Mucosa of stomach (tissue), 1 donor: ENCODE results near the gene ARMC2.
"Not testable (repeated sequence)": the region's sequence is repeated elsewhere in the genome, so short reads cannot be mapped to it uniquely, and the experiment has no call there.

Source experiments
- H3K27me3 ChIP-seq: one replicate; pipeline ENCODE4 v1.7.0; 2013; ENCODE audit warnings: mild to moderate bottlenecking, low read length; ENCODE audit not compliant: control insufficient read depth, insufficient read depth
- H3K36me3 ChIP-seq: one replicate; pipeline ENCODE4 v1.7.0; 2013; ENCODE audit warnings: low read length; ENCODE audit not compliant: control insufficient read depth, insufficient read depth
- H3K4me1 ChIP-seq: one replicate; pipeline ENCODE4 v1.7.0; 2013; ENCODE audit warnings: mild to moderate bottlenecking, low read length; ENCODE audit not compliant: control insufficient read depth, insufficient read depth
- H3K4me3 ChIP-seq: one replicate; pipeline ENCODE4 v1.7.0; 2013; ENCODE audit warnings: low read length
- H3K9ac ChIP-seq: one replicate; pipeline ENCODE4 v1.7.0; 2013; ENCODE audit warnings: mild to moderate bottlenecking, low read length, moderate library complexity
- H3K9me3 ChIP-seq: one replicate; pipeline ENCODE4 v1.7.0; 2013; ENCODE audit warnings: mild to moderate bottlenecking, low read length, moderate library complexity; ENCODE audit not compliant: control insufficient read depth
- donor health status: Pancreatic carcinoma.

Gene ARMC2

GRCh38 chr6:108875161-108875555 lies 26.9 kb downstream of the ARMC2 start:
- Histone ChIP-seq H3K4me3 (no peak overlapping the region), H3K4me1 (no peaks in the 10 kb centered on the region), H3K27me3 (no peaks in the 10 kb centered on the region)

GRCh38 chr6:108877046-108877751 lies 29.0 kb downstream of the ARMC2 start:
- no peaks in the 10 kb centered on the region for H3K4me1 ChIP-seq
- H3K27me3 ChIP-seq: no peaks in the 10 kb centered on the region
- H3K9me3 ChIP-seq: no peaks in the 10 kb centered on the region
- no peak overlapping the region for H3K9ac ChIP-seq
- H3K36me3 ChIP-seq: no peaks in the 10 kb centered on the region
- H3K4me3 ChIP-seq: no peak overlapping the region

More at GRCh38 chr6:108875161-108875555, 26.9 kb downstream of the ARMC2 start:
- Histone ChIP-seq H3K9ac (no peak overlapping the region), H3K9me3 (no peaks in the 10 kb centered on the region), H3K36me3 (no peaks in the 10 kb centered on the region)

- Histone ChIP-seq H3K4me1 (no peaks in the 10 kb centered on the region), H3K4me3 (no peak overlapping the region), H3K27me3 (no peaks in the 10 kb centered on the region), H3K36me3 (no peaks in the 10 kb centered on the region), H3K9ac (no peak overlapping the region), H3K9me3 (no peaks in the 10 kb centered on the region)
These were observed 30.7 kb downstream of the ARMC2 start for GRCh38 chr6:108878942-108879341.

DNA sequence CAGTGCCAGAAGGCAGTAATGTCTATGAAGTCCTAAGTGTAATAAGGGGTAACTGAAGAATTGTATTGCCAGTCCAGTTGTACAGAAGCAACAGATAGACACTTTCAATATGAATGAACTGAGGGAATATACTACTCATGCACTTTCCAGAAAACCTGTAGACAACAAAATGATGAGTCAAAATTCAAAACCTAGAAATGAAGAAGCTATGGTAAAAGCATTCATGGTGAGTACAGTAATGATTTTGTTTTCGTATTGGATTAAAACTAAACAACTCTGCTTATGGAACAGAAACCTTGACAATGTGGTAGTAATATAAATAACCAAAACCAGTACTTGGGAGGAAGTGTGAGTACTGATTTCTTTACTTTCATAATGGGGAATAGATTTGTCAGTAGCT lies 35.0 kb downstream of the ARMC2 start:
- H3K9me3 ChIP-seq: no peaks in the 10 kb centered on the region
- no peaks in the 10 kb centered on the region for H3K36me3 ChIP-seq
- H3K4me1 ChIP-seq: no peaks in the 10 kb centered on the region
- no peak overlapping the region for H3K9ac ChIP-seq
- no peaks in the 10 kb centered on the region for H3K27me3 ChIP-seq
- no peak overlapping the region for H3K4me3 ChIP-seq

DNA sequence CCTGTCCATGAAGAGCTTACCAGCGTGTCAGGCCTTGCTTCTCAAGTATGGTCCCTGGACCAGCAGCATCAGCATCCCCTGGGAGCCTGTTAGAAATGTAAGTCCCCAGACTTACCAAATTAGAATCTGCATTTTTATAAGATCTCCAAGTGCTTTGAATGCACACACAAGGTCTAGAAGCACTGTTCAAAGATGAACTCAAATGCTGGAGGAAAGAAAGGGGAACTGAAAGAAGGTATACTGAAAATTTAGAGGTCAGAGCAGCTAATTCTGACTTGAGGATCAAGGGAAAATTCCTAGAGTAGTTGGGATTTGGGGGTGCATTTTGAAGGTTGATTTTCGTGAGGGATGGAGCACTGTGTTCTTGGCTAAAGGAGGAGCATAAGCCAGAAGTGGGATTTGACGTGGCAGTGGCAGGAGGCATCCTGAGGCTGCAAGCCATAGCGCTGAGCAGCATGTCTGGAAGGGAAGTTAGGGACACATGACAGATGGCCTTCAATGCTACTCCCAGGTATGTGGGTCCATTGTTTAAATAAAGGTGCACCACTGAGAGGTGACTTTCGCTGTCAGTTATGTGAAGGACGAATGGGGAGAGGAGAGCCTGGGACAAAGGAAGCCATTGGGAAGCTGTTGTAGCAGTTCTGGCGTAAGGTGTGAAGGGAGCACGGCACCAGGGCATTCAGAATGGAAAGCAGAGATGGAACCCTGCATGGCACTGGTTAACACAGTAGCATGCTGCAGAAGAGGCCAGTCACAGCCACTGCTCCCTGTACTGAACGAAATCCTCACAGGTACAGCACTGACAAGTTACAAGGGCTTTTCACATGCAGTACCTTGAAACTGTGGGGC lies 36.2 kb downstream of the ARMC2 start:
- no peaks in the 10 kb centered on the region for H3K27me3 ChIP-seq
- no peaks in the 10 kb centered on the region for H3K36me3 ChIP-seq
- H3K9ac ChIP-seq: no peak overlapping the region
- H3K4me1 ChIP-seq: no peaks in the 10 kb centered on the region
- no peak overlapping the region for H3K4me3 ChIP-seq
- no peaks in the 10 kb centered on the region for H3K9me3 ChIP-seq

GRCh38 chr6:108888052-108888451 lies 39.8 kb downstream of the ARMC2 start:
- H3K4me1 ChIP-seq: no peaks in the 10 kb centered on the region
- no peak overlapping the region for H3K9ac ChIP-seq
- no peak overlapping the region for H3K4me3 ChIP-seq
- H3K9me3 ChIP-seq: no peaks in the 10 kb centered on the region
- no peaks in the 10 kb centered on the region for H3K36me3 ChIP-seq
- H3K27me3 ChIP-seq: no peaks in the 10 kb centered on the region

GRCh38 chr6:108888745-108889144 lies 40.5 kb downstream of the ARMC2 start:
- no peaks in the 10 kb centered on the region for H3K27me3 ChIP-seq
- no peaks in the 10 kb centered on the region for H3K36me3 ChIP-seq
- no peak overlapping the region for H3K4me3 ChIP-seq
- H3K4me1 ChIP-seq: no peaks in the 10 kb centered on the region
- H3K9ac ChIP-seq: no peak overlapping the region
- H3K9me3 ChIP-seq: no peaks in the 10 kb centered on the region

DNA sequence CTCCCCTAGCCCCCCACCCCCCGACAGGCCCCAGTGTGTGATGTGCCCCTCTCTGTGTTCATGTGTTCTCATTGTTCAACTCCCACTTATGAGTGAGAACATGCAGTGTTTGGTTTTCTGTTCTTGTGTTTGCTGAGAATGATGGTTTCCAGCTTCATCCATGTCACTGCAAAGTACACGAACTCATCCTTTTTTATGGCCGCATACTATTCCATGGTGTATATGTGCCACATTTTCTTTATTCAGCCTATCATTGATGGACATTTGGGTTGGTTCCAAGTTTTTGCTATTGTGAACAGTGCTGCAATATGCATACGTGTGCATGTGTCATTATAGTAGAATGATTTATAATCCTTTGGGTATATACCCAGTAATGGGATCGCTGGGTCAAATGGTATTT lies 42.7 kb downstream of the ARMC2 start:
- H3K4me1 ChIP-seq, H3K9me3 ChIP-seq, H3K9ac ChIP-seq, H3K4me3 ChIP-seq, H3K36me3 ChIP-seq, H3K27me3 ChIP-seq: not testable (repeated sequence)

DNA sequence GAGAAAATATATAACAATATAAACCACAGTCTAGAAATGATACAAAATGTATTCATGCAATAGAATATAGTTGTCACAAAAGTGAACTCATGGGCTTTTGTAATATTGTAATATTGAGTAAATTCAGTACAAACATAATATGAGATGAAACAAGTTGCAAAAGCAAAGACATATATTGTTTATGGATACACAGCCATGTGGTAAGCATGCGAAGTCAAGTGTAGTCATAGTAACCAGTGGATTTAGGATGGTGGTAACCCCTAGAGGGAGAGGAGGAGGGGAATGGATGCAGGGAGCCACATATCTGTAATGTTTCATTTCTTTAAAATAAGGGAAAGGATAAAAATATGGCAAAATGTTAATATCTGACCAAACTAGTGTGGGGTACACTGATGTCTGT lies 47.3 kb downstream of the ARMC2 start:
- no peaks in the 10 kb centered on the region for H3K36me3 ChIP-seq
- peaks cover 11% of the 10 kb centered on the region for H3K4me1 ChIP-seq
- no peak overlapping the region for H3K4me3 ChIP-seq
- H3K9ac ChIP-seq: no peak overlapping the region
- H3K9me3 ChIP-seq: no peaks in the 10 kb centered on the region
- no peaks in the 10 kb centered on the region for H3K27me3 ChIP-seq

DNA sequence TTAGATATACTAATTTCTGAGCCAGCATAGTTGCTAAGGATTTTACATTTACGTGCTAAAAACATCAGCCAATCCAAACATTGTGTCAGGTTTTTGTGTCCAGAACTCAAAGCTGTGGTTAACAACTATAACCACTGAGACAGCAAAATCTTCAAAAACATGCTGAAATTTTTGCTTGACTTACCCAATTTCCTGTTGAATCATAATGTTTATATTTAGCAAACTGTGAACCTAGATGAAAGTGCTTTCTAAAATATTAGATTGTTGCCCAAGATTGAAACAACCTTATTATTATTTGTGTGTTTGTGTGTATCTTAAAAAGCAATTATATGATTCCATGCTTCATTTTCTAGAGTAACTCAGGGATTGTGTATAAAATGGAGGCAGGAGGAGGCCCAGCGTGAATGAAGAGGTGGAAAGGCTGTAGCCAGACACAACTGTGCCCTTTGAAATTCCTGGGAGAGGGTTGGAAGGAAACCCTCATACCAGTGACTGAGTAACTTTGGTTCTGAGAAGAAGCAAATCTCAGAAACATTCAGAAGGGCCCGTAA lies 48.0 kb downstream of the ARMC2 start:
- Histone ChIP-seq H3K4me1 (peaks cover 11% of the 10 kb centered on the region), H3K4me3 (no peak overlapping the region), H3K9me3 (no peaks in the 10 kb centered on the region), H3K27me3 (no peaks in the 10 kb centered on the region), H3K36me3 (no peaks in the 10 kb centered on the region), H3K9ac (no peak overlapping the region)

GRCh38 chr6:108897371-108897770 lies 49.1 kb downstream of the ARMC2 start:
- peaks cover 11% of the 10 kb centered on the region for H3K4me1 ChIP-seq
- no peak overlapping the region for H3K4me3 ChIP-seq
- no peaks in the 10 kb centered on the region for H3K27me3 ChIP-seq

DNA sequence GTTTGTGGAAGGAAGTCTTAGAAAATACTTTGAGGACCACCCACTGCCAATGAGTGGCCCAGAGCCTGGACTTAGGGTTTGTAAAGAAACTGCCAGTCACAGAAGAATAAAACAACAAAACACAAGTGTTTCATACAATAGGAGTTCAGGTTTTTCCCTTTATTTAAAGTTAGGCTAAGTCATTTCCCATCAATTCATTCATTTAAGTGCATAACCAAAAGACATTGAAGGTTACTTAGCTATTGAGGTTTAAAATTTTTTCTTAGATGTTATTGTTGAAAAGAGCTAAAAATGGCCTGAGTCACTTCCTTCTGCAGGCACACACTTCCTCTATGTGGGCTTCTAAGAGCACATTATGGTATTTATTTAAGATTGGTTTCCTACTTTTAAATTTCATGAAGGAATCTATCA lies 54.2 kb downstream of the ARMC2 start:
- no peaks in the 10 kb centered on the region for H3K9me3 ChIP-seq
- H3K36me3 ChIP-seq: no peaks in the 10 kb centered on the region
- H3K4me3 ChIP-seq: no peak overlapping the region
- no peak overlapping the region for H3K9ac ChIP-seq
- H3K27me3 ChIP-seq: no peaks in the 10 kb centered on the region
- peaks cover 15% of the 10 kb centered on the region for H3K4me1 ChIP-seq

More at GRCh38 chr6:108897371-108897770, 49.1 kb downstream of the ARMC2 start:
- Histone ChIP-seq H3K36me3 (no peaks in the 10 kb centered on the region), H3K9me3 (no peaks in the 10 kb centered on the region), H3K9ac (no peak overlapping the region)
